Liver (tissue), 9 donors: Measurements from ENCODE around the gene HBA1. TPM values are rescaled to one million over a fixed set of nuclear protein-coding genes. Genes with fewer than 3 reads are reported as not detected.
"Not testable (repeated sequence)": the region's sequence is repeated elsewhere in the genome, so short reads cannot be mapped to it uniquely, and the experiment has no call there.

ENCODE experiments used
- DNase-seq: peaks from one replicate; pipeline ENCODE4 v3.0.0-alpha.2; 2017; ENCODE audit warnings: low spot score
- H3K27ac ChIP-seq, 2 donors: one replicate each; pipeline ENCODE4 v1.7.0; 2013; ENCODE audit warnings: inconsistent platforms in 2 of 2, low read length in 2 of 2, control low read depth in 1 of 2, low read depth in 1 of 2, mild to moderate bottlenecking in 1 of 2
- H3K27me3 ChIP-seq, 4 donors: one replicate each; pipeline versions ENCODE4 v1.6.1 to v1.7.0; 2013; ENCODE audit warnings: low read length in 3 of 4, inconsistent platforms in 1 of 4, mild to moderate bottlenecking in 1 of 4, moderate library complexity in 1 of 4; ENCODE audit not compliant: control insufficient read depth in 4 of 4, insufficient read depth in 4 of 4
- H3K36me3 ChIP-seq, 4 donors: one replicate each; pipeline versions ENCODE4 v1.6.1 to v1.7.0; 2013; ENCODE audit warnings: low read length in 3 of 4, mild to moderate bottlenecking in 3 of 4, low read depth in 1 of 4, moderate library complexity in 1 of 4; ENCODE audit not compliant: control insufficient read depth in 4 of 4, insufficient read depth in 3 of 4
- H3K4me1 ChIP-seq, 4 donors: one replicate each; pipeline versions ENCODE4 v1.6.1 to v1.7.0; 2013; ENCODE audit warnings: low read length in 3 of 4, mild to moderate bottlenecking in 3 of 4, moderate library complexity in 1 of 4; ENCODE audit not compliant: control insufficient read depth in 4 of 4, insufficient read depth in 4 of 4
- H3K4me3 ChIP-seq, 3 donors: one replicate each; pipeline versions ENCODE4 v1.6.1 to v1.7.0; 2013; ENCODE audit warnings: low read length in 3 of 3, control low read depth in 1 of 3, low read depth in 1 of 3, mild to moderate bottlenecking in 1 of 3
- H3K9ac ChIP-seq, 2 donors: one replicate each; pipeline ENCODE4 v1.7.0; 2013; ENCODE audit warnings: low read length in 2 of 2, mild to moderate bottlenecking in 2 of 2, moderate library complexity in 2 of 2, control low read depth in 1 of 2, low read depth in 1 of 2
- H3K9me3 ChIP-seq, 4 donors: one replicate each; pipeline versions ENCODE4 v1.6.1 to v1.7.0; 2013; ENCODE audit warnings: low read length in 3 of 4; ENCODE audit not compliant: control insufficient read depth in 4 of 4
- GABPA ChIP-seq, 2 donors: IDR thresholded peaks in 1 of 2; conservative IDR thresholded peaks in 1 of 2; 2 replicates each; pipeline ENCODE4 v1.6.1; 2016; ENCODE audit warnings: antibody characterized with exemption in 2 of 2, mild to moderate bottlenecking in 1 of 2, moderate library complexity in 1 of 2
- REST ChIP-seq: IDR thresholded peaks from 2 replicates; pipeline ENCODE4 v1.6.1; 2016; ENCODE audit warnings: antibody characterized with exemption, mild to moderate bottlenecking
- WGBS: extraction: QIAGEN DNeasy Blood & Tissue Kit; methylation state at CpG from one replicate; pipeline ENCODE4 v1.1.7; 2013; 5-methylcytosine and 5-hydroxymethylcytosine counted together
- polyA plus RNA-seq, 2 donors: library from polyadenylated mRNA; stranded (reverse) in 1 of 2; unstranded in 1 of 2; fragments of 200-250 nt in 1 of 2; fragments of >200 nt in 1 of 2; fragmentation: Nextera tagmentation in 1 of 2; extraction: Ambion mirVana in 1 of 2; gene quantifications; one replicate each; pipeline versions ENCODE4 v1.2.1 to v1.2.3, GENCODE V29; 2013 to 2015
- total RNA-seq, 2 donors: library from RNA; depleted of rRNA; stranded (reverse); fragments of >200 nt; gene quantifications; one replicate each; pipeline ENCODE4 v1.2.3, GENCODE V29; 2014
- donor health status: healthy.
- donor health status: healthy.
- donor health status: healthy.
- donor health status: healthy.
- donor health status: healthy.

The HBA1 gene
- total and polyA plus RNA-seq, 4 donors: 3.5 to 19,034 (median 30.1) TPM

- DNase-seq: peak; percentile 71
- WGBS: 5% methylated on average over 28 of the region's 44 CpGs
- not testable (repeated sequence) for H3K36me3 ChIP-seq, H3K9ac ChIP-seq, H3K4me3 ChIP-seq, H3K9me3 ChIP-seq, H3K27ac ChIP-seq, H3K4me1 ChIP-seq
- H3K27me3 ChIP-seq: peaks cover 3 to 20% (median 7%) of the 10 kb centered on the region in 4 donors
Measured at GRCh38 chr16:173211-173854, 3.1 kb upstream of the HBA1 start.

- not testable (repeated sequence) for H3K27ac ChIP-seq, H3K36me3 ChIP-seq, H3K9ac ChIP-seq, H3K4me1 ChIP-seq, H3K9me3 ChIP-seq, H3K4me3 ChIP-seq
- DNase-seq: peak; percentile 81
- TF ChIP-seq REST: peak; percentile 94
- 18% methylated on average over 7 of the region's 13 CpGs for WGBS
- H3K27me3 ChIP-seq: peaks cover 3 to 19% (median 8%) of the 10 kb centered on the region in 4 donors
Measured at GRCh38 chr16:173928-174769, 2.3 kb upstream of the HBA1 start.

- WGBS: 19% methylated on average over 8 of the region's 8 CpGs
- H3K27ac ChIP-seq: no peak overlapping the region
- peak; percentile 57 for DNase-seq
- no peak for TF ChIP-seq GABPA (IDR thresholded peaks at IDR 0.05 in 1 of 2, conservative IDR thresholded peaks at IDR 0.05 in 1 of 2)
- H3K9me3 ChIP-seq: no peaks in the 10 kb centered on the region
- H3K27me3 ChIP-seq: peaks cover 5 to 17% (median 9%) of the 10 kb centered on the region in 4 donors
- no peak overlapping the region for H3K4me3 ChIP-seq
- H3K9ac ChIP-seq: no peak overlapping the region
- no peaks in the 10 kb centered on the region for H3K36me3 ChIP-seq
- peaks cover 0 to 6% (median under 1%) of the 10 kb centered on the region in 4 donors for H3K4me1 ChIP-seq
Measured at GRCh38 chr16:175011-175949, 1.2 kb upstream of the HBA1 start.

- not testable (repeated sequence) for H3K9me3 ChIP-seq, H3K27ac ChIP-seq, DNase-seq, H3K4me3 ChIP-seq, H3K36me3 ChIP-seq, H3K9ac ChIP-seq
- H3K27me3 ChIP-seq: peaks cover 5 to 15% (median 8%) of the 10 kb centered on the region in 4 donors
- peaks cover 2 to 12% (median 7%) of the 10 kb centered on the region in 4 donors for H3K4me1 ChIP-seq
- WGBS: 3% methylated on average over 27 of the region's 39 CpGs
Measured at GRCh38 chr16:176006-176405, 474 bp upstream of the HBA1 start.
